GM12864 (cell line): ENCODE measurements around the gene RUNX3.
"Not testable (repeated sequence)": the region's sequence is repeated elsewhere in the genome, so short reads cannot be mapped to it uniquely, and the experiment has no call there.

Experiments used
- DNase-seq: peaks from one replicate; pipeline ENCODE4 v3.0.0-alpha.2; 2011; ENCODE audit warnings: low read depth
- H3K4me3 ChIP-seq: 2 replicates; pipeline ENCODE4 v1.5.1; 2011; ENCODE audit warnings: mild to moderate bottlenecking, low read depth, low read length, control low read depth
- TF ChIP-seq, protein P1 (sequence below): IDR thresholded peaks from 2 replicates; pipeline ENCODE4 v1.5.1; 2011; ENCODE audit warnings: low read depth, mild to moderate bottlenecking, moderate library complexity, low read length, control low read depth, inconsistent platforms; ENCODE audit errors: missing control alignments

Gene RUNX3

DNA sequence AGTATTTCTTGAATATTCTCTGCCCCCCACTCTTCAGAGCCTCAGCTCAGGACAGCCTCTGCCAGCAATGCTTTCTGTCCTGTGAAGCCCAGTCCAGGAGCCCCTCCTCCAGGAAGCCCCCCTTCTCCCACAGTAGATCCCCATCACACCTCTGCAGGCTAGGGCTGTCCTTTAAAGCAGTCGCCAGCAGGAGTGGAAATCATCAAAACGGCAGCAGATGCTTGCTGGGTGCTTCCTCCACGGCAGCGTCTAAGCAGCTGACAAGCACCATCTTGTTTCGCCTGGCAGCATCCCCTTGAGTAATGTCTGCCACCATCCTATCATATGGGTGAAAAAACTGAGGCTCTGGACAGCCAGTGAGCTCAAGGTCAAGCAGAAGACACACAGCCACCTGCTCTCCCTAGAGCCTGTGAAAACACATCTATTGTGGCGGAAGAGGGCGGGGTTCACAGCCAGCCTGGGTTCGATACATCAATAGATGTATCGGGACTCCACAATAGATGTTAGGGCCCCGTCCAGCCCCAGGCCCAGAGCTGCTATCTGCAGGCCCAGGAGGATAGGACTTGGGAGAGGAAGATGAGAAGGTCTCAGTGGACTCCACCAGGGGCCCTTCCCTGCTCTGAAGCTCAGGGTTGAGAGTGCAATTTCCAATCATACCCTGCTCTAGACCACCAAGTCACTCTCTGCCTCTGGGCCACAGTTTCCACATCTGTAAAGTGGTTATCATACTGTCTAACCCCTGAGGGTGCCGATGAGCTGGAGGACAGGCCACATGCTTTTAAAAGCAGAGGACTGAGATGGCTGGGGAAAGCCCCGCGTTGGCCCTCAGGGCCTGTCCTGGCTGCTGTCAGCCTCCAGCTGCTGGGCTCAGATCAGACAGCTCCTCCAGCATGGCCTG, 17.5 kb downstream of the RUNX3 start:
- DNase-seq = no peak
- no peak overlapping the region for H3K4me3 ChIP-seq
- TF ChIP-seq, protein P1, sequence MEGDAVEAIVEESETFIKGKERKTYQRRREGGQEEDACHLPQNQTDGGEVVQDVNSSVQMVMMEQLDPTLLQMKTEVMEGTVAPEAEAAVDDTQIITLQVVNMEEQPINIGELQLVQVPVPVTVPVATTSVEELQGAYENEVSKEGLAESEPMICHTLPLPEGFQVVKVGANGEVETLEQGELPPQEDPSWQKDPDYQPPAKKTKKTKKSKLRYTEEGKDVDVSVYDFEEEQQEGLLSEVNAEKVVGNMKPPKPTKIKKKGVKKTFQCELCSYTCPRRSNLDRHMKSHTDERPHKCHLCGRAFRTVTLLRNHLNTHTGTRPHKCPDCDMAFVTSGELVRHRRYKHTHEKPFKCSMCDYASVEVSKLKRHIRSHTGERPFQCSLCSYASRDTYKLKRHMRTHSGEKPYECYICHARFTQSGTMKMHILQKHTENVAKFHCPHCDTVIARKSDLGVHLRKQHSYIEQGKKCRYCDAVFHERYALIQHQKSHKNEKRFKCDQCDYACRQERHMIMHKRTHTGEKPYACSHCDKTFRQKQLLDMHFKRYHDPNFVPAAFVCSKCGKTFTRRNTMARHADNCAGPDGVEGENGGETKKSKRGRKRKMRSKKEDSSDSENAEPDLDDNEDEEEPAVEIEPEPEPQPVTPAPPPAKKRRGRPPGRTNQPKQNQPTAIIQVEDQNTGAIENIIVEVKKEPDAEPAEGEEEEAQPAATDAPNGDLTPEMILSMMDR = no peak

- TF ChIP-seq, protein P1 = no peak
- H3K4me3 ChIP-seq = no peak overlapping the region
Observed at GRCh38 chr1:24911651-24912155, 18.4 kb downstream of the RUNX3 start.

DNA sequence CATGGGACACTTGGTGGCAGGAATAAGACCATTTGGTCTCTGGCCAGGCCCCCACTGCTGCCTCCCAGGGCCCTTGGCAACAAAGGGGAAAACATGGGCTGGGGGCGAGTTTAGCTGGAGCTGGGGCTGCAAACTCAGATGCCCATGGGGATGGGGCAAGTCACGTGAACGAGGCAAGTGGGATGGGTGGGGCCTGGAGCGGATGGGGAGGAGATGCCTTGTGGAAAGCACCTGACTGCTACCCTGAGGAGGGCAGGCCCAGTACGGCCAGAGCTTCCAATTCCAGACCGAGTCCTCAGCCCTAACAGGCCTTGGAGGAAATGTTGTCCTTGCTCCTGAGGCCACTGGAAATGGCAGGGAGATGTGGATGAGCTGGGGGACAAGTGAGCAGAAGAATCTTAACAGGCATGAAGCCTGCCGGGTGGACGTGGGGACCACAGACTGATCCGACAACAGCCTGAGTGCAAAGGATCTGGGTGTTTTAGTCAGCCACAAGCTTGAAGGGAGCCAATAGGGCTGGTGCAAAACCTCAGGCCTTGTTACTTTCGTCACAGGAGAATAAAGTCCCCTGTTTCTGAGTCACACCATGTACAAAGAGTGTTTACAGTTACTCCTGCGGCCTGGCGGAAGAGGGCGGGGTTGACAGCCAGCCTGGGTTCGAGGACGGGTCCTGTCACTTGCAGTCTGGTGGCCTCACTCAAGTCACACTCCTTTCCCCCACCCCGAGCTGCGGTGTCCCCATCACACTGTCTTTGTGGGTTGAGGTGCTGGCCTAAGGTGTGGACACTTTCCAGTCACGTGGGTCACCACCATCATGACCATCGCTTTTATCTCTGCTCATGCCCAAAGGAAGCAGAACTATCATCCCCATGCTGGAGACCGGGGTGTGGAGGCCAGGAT, 19.1 kb downstream of the RUNX3 start:
- no peak overlapping the region for H3K4me3 ChIP-seq
- no peak for DNase-seq

More at GRCh38 chr1:24911651-24912155, 18.4 kb downstream of the RUNX3 start:
- DNase-seq = no peak

GRCh38 chr1:24910210-24910609, 19.9 kb downstream of the RUNX3 start:
- TF ChIP-seq, protein P1 = no peak
- DNase-seq = no peak
- H3K4me3 ChIP-seq = no peak overlapping the region

More for the DNA sequence above, 19.1 kb downstream of the RUNX3 start:
- TF ChIP-seq, protein P1 = no peak

DNA sequence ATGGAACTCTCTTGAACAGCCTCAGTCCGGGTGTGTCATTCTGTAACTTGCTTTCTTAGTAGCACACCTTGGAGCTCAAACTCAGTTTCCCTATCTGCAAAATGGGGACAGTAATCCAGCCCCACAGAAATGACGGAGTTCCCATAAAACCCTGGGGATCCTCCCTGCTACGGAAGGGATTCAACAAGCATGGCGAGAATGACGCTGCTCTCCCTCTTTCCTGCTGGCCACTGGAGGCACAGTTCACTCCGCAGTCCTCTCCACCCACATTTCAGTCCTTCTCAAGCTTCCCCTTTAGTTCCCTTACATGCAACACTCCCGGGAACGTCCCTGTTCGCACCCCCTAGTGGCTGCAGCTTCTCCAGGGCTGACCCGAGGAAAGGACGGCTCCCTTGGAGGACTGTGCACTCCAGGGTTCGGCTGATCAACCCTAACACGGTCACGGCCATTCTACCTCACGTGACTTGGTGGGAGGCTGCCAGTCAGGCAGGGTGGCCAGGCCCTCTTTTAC, 20.6 kb downstream of the RUNX3 start:
- no peak overlapping the region for H3K4me3 ChIP-seq
- DNase-seq = no peak
- TF ChIP-seq, protein P1 = no peak

- DNase-seq = no peak
- TF ChIP-seq, protein P1 = no peak
Observed at GRCh38 chr1:24908591-24909259, 21.4 kb downstream of the RUNX3 start.

DNA sequence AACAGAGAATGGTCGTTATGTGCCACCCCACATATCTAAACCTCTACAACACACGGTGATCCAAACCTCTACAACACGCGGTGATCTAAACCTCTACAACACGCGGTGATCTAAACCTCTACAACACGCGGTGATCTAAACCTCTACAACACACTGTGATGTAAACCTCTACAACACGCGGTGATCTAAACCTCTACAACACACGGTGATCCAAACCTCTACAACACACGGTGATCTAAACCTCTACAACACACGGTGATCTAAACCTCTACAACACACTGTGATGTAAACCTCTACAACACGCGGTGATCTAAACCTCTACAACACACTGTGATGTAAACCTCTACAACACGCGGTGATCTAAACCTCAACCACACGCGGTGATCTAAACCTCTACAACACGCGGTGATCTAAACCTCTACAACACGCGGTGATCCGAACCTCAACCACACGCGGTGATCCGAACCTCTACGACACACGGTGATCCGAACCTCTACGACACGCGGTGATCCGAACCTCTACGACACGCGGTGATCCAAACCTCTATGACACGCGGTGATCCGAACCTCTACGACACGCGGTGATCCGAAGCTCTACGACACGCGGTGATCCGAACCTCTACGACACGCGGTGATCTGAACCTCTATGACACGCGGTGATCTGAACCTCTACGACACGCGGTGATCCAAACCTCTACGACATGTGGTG, 22.3 kb downstream of the RUNX3 start:
- not testable (repeated sequence) for H3K4me3 ChIP-seq, DNase-seq

More at GRCh38 chr1:24908591-24909259, 21.4 kb downstream of the RUNX3 start:
- H3K4me3 ChIP-seq = no peak overlapping the region
